ENCODE measurements around the gene MOAP1. TPM values are rescaled to one million over a fixed set of nuclear protein-coding genes. Genes with fewer than 3 reads are reported as not detected.
A peak's percentile ranks its signal among the peaks of the same experiment; 100 is the strongest.
"Not testable (repeated sequence)": the region's sequence is repeated elsewhere in the genome, so short reads cannot be mapped to it uniquely, and the experiment has no call there.

Gene MOAP1
- total RNA-seq, 1 experiment from 2014 or later, result 38.7 TPM

DNA sequence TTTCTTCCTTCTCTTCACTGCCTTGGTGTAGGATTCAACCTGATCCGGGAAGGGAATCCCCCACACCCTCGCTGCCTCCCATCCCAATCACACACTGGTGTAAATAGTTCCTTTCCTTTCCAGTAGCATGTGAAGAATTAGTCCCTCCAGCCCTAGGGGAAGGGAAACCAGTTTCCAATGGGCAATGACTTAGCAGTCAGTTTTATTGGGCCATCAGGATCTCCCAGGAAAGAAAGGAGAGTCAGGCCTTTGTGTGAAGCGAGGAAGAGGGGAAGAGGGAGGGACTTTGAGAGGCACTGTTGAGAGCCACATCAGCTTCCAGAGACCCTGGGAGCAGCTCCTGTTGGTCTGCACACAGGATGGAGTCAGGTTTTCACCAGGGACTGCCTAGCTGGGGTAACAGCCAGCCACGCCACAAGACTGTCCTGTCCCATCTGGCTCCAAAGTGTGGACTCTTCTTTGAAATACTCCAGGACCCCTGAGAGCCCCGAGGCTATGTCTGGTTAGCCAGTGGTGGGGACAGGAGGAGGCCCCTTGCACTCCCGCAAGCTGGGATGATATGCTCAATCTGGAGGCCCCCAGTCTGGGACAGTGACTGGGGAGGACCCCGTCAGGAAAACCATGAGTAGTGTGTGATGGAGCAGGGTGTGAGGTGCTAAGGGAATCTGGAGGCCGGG is 27.9 kb downstream of the MOAP1 start:
- in situ Hi-C loops (cut with HindIII; ENCODE audit: low sequenced_read_pairs), result no loop called here
- no peak for DNase-seq (ENCODE audit: low spot score)

DNA sequence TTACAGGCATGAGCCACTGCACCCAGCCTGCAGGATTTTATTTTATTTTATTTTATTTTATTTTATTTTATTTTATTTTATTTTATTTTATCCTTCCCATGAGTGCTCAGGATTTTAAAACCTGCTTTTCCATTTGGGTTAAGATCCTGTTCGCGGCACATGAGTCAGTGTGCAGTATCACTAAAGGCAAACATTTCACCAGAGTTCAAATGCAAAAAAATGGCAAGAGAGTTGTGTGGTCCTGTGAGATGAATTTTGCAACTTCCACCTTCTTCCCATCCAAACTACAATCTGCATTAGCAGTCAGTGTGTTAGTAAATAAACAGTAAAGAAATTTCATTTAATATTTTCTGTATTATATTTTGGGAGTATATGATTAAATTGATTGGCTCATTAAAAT is 29.0 kb downstream of the MOAP1 start:
- no peak for DNase-seq (ENCODE audit: low spot score)
- in situ Hi-C loops (cut with HindIII; ENCODE audit: low sequenced_read_pairs), result no loop called here

DNA sequence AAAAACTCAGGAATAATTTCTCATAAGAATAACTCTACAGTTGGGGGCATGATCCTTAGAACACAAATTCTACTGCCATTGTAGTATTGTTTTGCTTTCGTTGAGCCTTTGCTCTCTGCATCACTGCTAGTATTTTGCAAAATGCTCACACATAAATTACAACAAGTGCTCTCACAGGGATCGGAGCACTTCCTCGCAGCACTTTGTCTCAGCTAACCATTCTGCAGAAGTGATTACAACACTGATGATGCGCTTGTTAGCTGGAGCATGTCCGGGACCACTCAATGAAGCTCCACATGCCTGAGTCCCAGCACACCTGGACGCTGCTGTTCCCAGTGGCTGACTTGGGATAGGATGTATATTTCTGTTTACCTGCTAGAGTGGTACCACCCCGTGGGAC is 31.6 kb downstream of the MOAP1 start:
- in situ Hi-C loops (cut with HindIII; ENCODE audit: low sequenced_read_pairs), result no loop called here
- no peak for DNase-seq (ENCODE audit: low spot score)

DNA sequence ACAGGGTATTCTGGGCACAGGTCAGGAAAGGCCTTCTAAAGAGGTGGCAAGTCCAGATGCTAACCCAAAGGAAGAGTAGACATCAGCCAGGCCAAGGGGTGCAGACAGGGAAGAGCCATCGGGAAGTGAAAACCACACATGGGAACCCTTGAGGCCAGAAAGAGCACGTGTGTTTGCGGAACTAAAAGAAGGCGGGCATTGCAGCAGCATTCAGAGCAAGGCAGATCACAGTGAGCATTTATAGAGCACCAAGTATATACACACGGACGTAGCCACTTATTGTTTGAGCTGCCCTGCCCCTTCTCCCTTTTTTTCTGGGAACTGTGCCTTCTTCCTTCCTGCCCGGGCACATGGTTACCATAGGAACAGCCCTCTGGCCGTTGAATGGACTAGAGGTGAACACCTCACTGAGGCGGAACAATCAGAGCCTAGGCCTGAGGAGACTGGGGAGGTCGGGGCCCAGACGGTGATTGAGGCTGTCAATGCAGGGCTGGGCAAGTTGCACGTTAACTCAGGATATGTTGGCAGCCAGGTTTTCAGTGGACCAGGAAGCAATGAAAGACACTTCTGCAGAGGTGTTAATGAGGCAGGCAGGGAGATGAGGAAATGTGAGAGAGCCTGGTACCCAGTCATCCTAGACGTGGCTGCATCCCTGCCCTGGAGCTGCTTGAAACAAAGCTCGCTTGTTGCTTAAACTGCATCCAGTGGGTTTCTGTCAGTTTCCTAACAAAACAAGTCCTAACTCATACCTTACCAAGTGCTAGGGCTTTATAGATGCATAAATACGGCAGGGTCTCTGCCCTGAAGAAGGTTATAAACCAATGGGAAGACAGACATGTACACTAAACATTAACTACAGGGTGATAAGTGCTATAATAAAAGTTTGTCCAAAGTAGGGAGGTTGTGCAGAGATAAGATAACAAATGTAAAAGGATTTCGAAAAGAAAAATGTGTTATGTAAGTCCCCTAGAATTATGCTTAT is 34.2 kb downstream of the MOAP1 start:
- no peak for DNase-seq (ENCODE audit: low spot score)
- in situ Hi-C loops (cut with HindIII; ENCODE audit: low sequenced_read_pairs), result no loop called here

DNA sequence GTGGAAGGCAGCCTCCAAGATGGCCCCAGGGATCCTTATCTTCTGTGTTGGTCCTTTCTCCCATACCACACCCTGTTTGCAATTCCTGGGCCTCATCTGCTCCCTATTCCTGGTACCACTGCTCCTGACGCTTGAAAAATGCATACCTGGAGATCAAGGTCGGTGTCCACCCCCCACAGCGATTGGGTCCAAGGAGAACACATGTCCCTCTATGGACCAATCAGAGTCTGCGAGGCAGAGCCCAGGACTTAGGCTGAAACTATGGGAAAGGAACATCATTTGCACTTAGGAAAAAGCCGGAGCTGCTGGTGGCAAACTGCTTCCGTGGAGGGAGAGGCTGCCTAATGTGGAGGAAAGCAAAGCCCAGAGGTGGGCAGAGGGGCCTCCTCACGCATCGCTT is 35.7 kb downstream of the MOAP1 start:
- DNase-seq (ENCODE audit: low spot score), result no peak
- in situ Hi-C loops (cut with HindIII; ENCODE audit: low sequenced_read_pairs), result no loop called here

DNA sequence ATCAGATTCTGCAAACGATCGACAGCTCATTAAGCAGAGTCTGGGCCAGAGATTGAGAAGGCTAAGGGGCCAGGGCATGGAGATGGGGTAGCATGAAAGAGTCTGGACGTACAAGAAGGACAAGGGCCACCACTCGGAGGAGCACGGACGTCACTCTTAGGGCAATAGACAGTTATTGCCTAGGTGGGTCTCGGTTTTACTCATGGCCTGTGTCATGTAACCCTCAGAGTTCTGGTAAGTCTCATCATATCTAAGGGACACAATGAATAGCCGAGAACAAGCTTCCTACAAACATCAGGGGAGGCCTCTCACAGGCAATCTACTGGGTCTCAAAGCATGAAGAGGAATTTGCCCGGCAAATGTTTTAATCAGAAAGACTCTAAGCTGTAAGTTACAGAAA is 38.6 kb downstream of the MOAP1 start:
- in situ Hi-C loops (cut with HindIII; ENCODE audit: low sequenced_read_pairs), result no loop called here
- DNase-seq (ENCODE audit: low spot score), result no peak

DNA sequence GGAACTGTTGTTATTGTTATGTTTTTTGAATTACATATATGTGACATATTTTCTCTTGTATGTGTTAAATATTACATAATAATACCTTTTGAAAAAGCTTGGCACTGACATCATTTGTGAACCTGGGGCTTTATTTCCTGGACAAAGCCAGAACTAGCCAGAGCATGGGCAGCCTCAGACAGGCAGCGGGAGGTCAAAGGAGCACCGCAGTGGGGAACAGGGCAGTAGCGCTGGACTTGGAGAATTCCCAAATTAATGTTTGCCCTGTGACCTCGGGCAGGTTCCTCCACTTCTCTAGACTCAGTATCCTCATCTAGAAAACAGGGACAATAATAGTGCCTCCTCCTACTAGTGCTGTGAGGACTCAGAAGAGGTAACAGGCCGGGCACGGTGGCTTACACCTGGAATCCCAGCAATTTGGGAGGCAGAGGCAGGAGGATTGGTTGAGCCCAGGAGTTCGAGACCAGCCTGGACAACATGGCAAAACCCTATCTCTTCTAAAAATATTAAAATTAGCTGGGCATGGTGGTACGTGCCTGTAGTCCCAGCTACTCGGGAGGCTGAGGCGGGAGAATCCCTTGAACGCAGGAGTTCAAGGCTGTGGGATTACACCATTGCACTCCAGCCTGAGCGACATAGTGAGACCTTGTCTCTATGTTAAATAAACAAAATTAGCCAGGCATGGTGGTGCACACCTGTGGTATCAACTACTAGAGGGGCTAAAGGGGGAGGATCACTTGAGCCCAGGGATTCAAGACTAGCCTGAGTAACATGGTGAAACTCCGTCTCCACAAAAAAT is 41.6 kb downstream of the MOAP1 start:
- DNase-seq (ENCODE audit: low spot score), result no peak
- in situ Hi-C loops (cut with HindIII; ENCODE audit: low sequenced_read_pairs), result no loop called here

DNA sequence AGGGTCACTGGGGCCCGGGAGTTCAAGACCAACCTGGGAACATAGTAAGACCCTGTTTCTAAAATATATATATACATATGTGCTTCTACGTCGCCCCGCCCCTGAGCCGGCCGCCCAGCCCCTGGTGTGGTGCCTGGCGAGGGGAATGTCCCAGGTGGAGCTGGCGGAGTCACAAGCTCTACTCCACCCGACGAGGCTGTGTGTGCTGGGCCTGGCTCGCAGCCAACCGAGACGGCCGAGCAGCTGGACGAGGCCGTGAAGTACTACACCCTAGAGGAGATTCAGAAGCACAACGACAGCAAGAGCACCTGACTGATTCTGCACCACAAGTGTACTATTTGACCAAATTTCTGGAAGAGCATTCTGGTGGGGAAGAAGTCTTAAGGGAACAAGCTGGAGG is 46.8 kb downstream of the MOAP1 start:
- DNase-seq (ENCODE audit: low spot score), result no peak
- in situ Hi-C loops (cut with HindIII; ENCODE audit: low sequenced_read_pairs), result no loop called here

DNA sequence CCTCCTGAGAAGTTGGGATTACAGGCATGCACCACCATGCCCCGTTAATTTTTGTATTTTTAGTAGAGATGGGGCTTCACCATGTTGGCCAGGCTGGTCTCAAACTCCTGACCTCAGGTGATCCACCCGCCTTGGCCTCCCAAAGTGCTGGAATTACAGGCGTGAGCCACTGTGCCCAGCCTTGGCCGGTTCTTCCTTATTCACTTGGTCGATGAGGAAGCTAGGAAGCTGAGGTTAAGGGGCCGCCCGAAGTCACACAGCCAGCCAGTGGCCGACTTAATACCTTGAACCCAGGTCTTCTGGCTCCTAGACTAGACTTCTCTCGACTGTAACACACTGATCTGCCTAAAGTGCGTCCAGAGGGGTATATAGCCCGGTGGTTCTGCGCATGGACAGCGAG is 48.2 kb downstream of the MOAP1 start:
- in situ Hi-C loops (cut with HindIII; ENCODE audit: low sequenced_read_pairs); DNase-seq (ENCODE audit: low spot score): not testable (repeated sequence)

DNA sequence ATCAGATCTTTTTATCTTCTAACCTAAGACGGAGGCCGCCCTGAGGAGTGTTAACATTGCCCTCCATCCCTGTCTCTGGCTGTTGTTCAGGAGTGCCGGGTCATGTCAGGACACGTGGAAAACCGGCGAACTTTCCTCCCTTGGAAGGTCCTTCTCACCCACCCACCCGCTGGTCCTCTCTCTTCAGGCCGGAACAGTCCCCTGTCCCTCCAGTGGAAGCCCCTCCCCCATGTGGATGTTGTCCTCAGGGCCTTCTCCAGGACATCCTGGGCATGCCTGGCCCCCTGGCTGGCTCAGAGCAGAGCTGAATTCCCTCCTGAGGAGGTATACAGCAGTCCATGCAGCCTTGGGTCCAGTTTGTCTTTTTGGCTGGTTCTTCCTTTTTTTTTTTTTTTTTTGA is 48.7 kb downstream of the MOAP1 start:
- in situ Hi-C loops (cut with HindIII; ENCODE audit: low sequenced_read_pairs), result no loop called here
- no peak for DNase-seq (ENCODE audit: low spot score)

DNA sequence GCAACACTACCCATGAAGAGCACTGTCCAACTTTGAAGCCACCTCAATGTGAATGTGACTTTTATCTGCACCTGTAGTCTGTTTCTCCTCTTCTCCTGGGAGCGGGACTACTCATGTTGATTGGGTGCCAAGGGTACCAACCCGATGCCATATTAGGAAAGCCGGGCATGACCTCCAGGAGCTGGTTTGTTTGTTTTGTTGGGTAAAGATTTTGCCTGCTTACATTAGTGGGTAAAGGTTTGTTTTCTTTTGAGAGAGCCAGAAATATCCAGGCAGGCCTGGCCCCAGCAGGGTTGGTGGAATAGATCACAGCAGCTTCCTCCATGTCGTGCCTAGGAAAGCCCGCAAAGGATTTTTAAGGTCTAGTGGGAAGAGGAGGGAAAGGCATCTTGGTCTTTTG is 49.3 kb downstream of the MOAP1 start:
- in situ Hi-C loops (cut with HindIII; ENCODE audit: low sequenced_read_pairs), result no loop called here
- no peak for DNase-seq (ENCODE audit: low spot score)

DNA sequence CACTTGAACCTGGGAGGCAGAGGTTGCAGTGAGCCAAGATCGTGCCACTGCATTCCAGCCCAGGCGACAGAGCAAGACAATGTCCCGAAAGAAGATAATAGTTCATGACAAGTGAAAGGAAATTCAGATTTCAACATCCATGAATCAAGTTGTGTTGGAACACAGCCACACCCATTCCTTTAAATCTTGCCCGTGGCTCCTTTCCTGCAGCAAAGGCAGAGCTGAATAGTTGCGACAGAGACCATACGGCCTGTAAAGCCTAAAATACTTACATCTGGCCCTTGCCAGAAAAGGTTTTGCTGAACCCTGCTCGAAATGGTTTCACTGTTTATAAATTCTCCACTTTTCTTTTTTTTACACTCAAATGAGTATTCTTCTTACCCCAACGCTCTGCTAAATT is 51.2 kb downstream of the MOAP1 start:
- no peak for DNase-seq (ENCODE audit: low spot score)
- in situ Hi-C loops (cut with HindIII; ENCODE audit: low sequenced_read_pairs), result no loop called here

DNA sequence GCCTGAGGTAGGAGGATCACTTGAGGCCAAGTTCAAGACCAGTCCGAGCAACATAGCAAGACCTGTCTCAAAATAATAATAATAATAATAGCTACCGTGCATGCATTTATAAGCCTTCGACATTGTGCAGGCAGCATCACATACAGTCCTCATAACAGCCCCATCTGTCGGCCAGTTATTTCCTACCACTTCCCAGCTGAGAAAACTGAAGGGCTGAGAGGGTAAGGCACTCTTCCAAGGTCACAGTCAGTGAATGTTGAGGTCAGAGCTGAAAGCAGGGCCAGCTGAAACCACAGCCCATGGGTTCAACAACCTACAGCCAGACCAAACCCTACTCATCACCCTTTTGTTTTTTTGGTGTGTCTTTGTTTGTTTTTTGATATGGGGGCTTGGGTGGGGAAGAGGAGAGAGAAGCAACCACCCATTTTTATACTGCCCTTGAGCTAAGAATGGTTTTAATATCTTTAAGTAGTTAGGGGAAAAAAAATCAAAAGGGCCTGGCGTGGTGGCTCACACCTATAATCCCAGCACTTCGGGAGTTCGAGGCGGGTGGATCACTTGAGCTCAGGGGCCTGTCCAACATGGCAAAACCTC is 52.1 kb downstream of the MOAP1 start:
- in situ Hi-C loops (cut with HindIII; ENCODE audit: low sequenced_read_pairs), result no loop called here
- DNase-seq (ENCODE audit: low spot score), result peak; percentile 23

Other genes with a start within 250 kb of the MOAP1 start
- gene ITPK1, start 69.0 kb downstream of the MOAP1 start, total RNA-seq (2014; rRNA removed; shearing (Covaris generic)), result 48.6 and 90.7 TPM in 2 replicates
- gene LYSET, start 420 bp upstream of the MOAP1 start, total RNA-seq (2014; rRNA removed; shearing (Covaris generic)), result 18.1 and 25.6 TPM in 2 replicates
- 42.8 and 48.8 TPM in 2 replicates for gene GON7, start 22.2 kb upstream of the MOAP1 start, total RNA-seq (2014; rRNA removed; shearing (Covaris generic))
- 31.4 and 35.6 TPM in 2 replicates for gene UBR7, start 22.4 kb upstream of the MOAP1 start, total RNA-seq (2014; rRNA removed; shearing (Covaris generic))
- 9.4 and 12.7 TPM in 2 replicates for gene BTBD7, start 148.1 kb upstream of the MOAP1 start, total RNA-seq (2014; rRNA removed; shearing (Covaris generic))
- gene COX8C, start 162.3 kb upstream of the MOAP1 start, total RNA-seq (2014; rRNA removed; shearing (Covaris generic)), result not detected in 2 replicates
- 0.44 TPM in 1 of 2 replicates, not detected in the other for gene UNC79, start 246.0 kb upstream of the MOAP1 start, total RNA-seq (2014; rRNA removed; shearing (Covaris generic))